CD4-positive, alpha-beta T cell (primary cell): Measurements from ENCODE around the gene ACSL3. TPM values are rescaled to one million over a fixed set of nuclear protein-coding genes. Genes with fewer than 3 reads are reported as not detected.
"Not testable (repeated sequence)": the region's sequence is repeated elsewhere in the genome, so short reads cannot be mapped to it uniquely, and the experiment has no call there.

Experiments
- ATAC-seq: fragments of 200-7000 bp; cut with Tn5 transposase; one replicate; pipeline ENCODE4 v1.10.0; 2022; ENCODE audit warnings: mild to moderate bottlenecking; ENCODE audit not compliant: poor library complexity
- CTCF ChIA-PET: fragments of 350-600 bp; sonication (Branson Sonifier 250); formaldehyde crosslinking; loops from one replicate; lab custom pipeline; 2021; ENCODE audit warnings: antibody characterized with exemption, inconsistent platforms; lab: Charles Lee
- POLR2A ChIA-PET: fragments of 350-600 bp; sonication (Branson Sonifier 250); formaldehyde crosslinking; loops from one replicate; lab custom pipeline; 2021; ENCODE audit warnings: antibody characterized with exemption, inconsistent platforms; lab: Charles Lee
- DNase-seq, 14 experiments: peaks; one replicate each; pipeline ENCODE4 v3.0.0-alpha.2; 2013 to 2020; ENCODE audit warnings: mixed read lengths in 2 of 14
- H3K27ac ChIP-seq, 2 donors: one replicate each; pipeline versions ENCODE4 v1.5.1 to v1.7.0; 2013; ENCODE audit warnings: low read length in 2 of 2, low read depth in 1 of 2, mild to moderate bottlenecking in 1 of 2
- H3K27me3 ChIP-seq, 2 experiments: 1 replicate in 1 of 2; 2 replicates in 1 of 2; pipeline versions ENCODE4 v1.6.1 to v1.7.0; 2013; ENCODE audit warnings: low read length in 2 of 2, control low read depth in 1 of 2, mild to moderate bottlenecking in 1 of 2, moderate library complexity in 1 of 2; ENCODE audit not compliant: insufficient read depth in 2 of 2, control insufficient read depth in 1 of 2
- H3K36me3 ChIP-seq: one replicate; pipeline ENCODE4 v1.6.1; 2013; ENCODE audit warnings: low read length, control low read depth; ENCODE audit not compliant: insufficient read depth
- H3K4me1 ChIP-seq: one replicate; pipeline ENCODE4 v1.6.1; 2013; ENCODE audit warnings: low read length, control low read depth; ENCODE audit not compliant: insufficient read depth
- H3K4me3 ChIP-seq: one replicate; pipeline ENCODE4 v1.5.1; 2013; ENCODE audit warnings: mild to moderate bottlenecking, low read length, moderate library complexity
- H3K9me3 ChIP-seq, 2 experiments: 1 replicate in 1 of 2; 2 replicates in 1 of 2; pipeline versions ENCODE4 v1.6.1 to v1.7.0; 2013; ENCODE audit warnings: low read length in 2 of 2, mild to moderate bottlenecking in 2 of 2, control low read depth in 1 of 2, moderate library complexity in 1 of 2; ENCODE audit not compliant: control insufficient read depth in 1 of 2, insufficient read depth in 1 of 2
- H3K27ac Mint-ChIP-seq: one replicate; pipeline ENCODE4 v1.8.0; 2020; ENCODE audit warnings: mixed read lengths
- H3K27me3 Mint-ChIP-seq: one replicate; pipeline ENCODE4 v1.8.0; 2021; ENCODE audit warnings: mixed read lengths
- H3K36me3 Mint-ChIP-seq: one replicate; pipeline ENCODE4 v1.8.0; 2021; ENCODE audit warnings: low read depth, mixed read lengths
- H3K4me1 Mint-ChIP-seq: one replicate; pipeline ENCODE4 v1.8.0; 2021; ENCODE audit warnings: low read depth, mixed read lengths
- H3K4me3 Mint-ChIP-seq: one replicate; pipeline ENCODE4 v1.8.0; 2020; ENCODE audit warnings: mild to moderate bottlenecking, mixed read lengths
- H3K9me3 Mint-ChIP-seq: one replicate; pipeline ENCODE4 v1.8.0; 2020; ENCODE audit warnings: mixed read lengths
- intact Hi-C, 2 experiments: fragments of 100-400 bp; cut with DNase I in 1 of 2; cut with micrococcal nuclease in 1 of 2; formaldehyde crosslinking; loops; one replicate each; pipeline versions ENCODE4 v1.15.1 to v1.9.0; 2023 to 2025; cut with DNase I, micrococcal nuclease
- total RNA-seq, 174 experiments: library from RNA in 2 of 174; stranded (reverse) in 2 of 174; gene quantifications; one replicate each; pipeline ENCODE4 v1.2.3 and lab custom pipeline; 2021 to 2026
- TF ChIP-seq, protein P1 (sequence below): fragments of 200-600 bp; IDR thresholded peaks from one replicate; pipeline ENCODE4 v1.8.0; 2022; ENCODE audit warnings: antibody characterized with exemption, mild to moderate bottlenecking

ACSL3 gene
- total RNA-seq, 2 experiments from 2014 or later: 65.5 to 66.6 TPM

DNA sequence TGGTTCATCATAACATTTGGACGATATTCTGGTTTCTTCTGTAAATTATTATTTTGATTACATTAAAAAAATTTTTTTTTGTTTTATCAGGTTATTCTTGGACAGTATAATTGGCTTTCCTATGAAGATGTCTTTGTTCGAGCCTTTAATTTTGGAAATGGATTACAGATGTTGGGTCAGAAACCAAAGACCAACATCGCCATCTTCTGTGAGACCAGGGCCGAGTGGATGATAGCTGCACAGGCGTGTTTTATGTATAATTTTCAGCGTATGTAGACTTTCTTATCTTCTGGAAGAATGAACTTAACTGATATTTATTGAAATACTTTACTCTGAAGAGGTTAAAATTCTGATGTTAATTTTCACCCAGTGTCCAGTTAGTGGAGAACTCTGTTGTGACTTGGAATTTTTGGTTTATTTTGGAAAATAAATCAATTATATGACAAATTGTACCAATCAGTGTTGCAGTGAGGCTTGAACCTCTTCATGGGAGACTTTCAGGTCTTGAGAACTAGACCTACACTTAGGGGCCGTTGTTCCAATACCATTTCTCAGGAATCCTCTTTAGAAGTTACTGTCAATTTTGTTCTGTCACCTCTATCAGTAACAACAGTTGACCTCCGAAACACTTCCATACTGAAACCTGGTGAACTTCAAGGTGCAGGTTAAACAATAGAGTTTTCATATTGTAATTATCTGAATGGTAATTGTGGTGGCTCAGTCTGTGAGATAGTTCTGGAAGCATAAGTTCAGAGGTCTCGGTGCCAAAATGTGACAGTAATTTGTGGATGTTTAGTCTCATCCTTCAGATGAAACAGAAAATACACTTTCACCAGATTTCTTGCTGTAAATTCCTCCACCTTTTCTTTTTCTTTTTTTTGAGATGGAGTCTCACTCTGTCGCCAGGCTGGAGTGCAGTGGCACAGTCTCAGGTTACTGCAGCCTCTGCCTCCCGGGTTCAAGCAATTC is 55.7 kb downstream of the ACSL3 start:
- TF ChIP-seq, protein P1, sequence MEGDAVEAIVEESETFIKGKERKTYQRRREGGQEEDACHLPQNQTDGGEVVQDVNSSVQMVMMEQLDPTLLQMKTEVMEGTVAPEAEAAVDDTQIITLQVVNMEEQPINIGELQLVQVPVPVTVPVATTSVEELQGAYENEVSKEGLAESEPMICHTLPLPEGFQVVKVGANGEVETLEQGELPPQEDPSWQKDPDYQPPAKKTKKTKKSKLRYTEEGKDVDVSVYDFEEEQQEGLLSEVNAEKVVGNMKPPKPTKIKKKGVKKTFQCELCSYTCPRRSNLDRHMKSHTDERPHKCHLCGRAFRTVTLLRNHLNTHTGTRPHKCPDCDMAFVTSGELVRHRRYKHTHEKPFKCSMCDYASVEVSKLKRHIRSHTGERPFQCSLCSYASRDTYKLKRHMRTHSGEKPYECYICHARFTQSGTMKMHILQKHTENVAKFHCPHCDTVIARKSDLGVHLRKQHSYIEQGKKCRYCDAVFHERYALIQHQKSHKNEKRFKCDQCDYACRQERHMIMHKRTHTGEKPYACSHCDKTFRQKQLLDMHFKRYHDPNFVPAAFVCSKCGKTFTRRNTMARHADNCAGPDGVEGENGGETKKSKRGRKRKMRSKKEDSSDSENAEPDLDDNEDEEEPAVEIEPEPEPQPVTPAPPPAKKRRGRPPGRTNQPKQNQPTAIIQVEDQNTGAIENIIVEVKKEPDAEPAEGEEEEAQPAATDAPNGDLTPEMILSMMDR: no peak
- Mint-ChIP-seq H3K27ac (no peak overlapping the region), H3K9me3 (no peaks in the 10 kb centered on the region), H3K4me3 (no peak overlapping the region), H3K27me3 (no peaks in the 10 kb centered on the region), H3K36me3 (peaks cover 70% of the 10 kb centered on the region), H3K4me1 (peaks cover 18% of the 10 kb centered on the region)
- intact Hi-C loops: no loop called here
- ATAC-seq (no peak), DNase-seq (peak in 1 of 14 experiments; percentile 4)
- ChIA-PET POLR2A (no interaction called here), CTCF (interaction anchor here (1.1 kb wide), 1 partner anchor 23 kb away, joined by 4 read pairs; no protein-coding TSS in a partner anchor)
- Histone ChIP-seq H3K27me3 (no peaks in the 10 kb centered on the region), H3K9me3 (no peaks in the 10 kb centered on the region), H3K4me3 (no peak overlapping the region), H3K4me1 (no peaks in the 10 kb centered on the region), H3K36me3 (peaks cover 32% of the 10 kb centered on the region), H3K27ac (no peak overlapping the region)

DNA sequence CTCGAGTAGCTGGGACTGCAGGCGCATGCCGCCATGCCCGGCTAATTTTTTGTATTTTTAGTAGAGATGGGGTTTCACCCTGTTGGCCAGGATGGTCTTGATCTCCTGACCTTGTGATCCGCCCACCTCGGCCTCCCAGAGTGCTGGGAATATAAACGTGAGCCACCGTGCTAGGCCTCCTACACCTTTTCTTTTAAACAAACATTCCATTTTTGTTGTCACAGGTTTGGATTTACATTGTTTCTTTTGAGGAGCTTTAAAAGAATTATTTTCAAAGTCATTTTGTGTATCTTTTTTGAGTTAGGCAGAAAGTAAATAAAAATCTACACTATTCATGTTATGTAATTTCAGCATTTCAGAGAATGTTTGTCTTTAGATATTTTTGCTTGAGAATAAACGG is 56.4 kb downstream of the ACSL3 start:
- H3K27me3 ChIP-seq, H3K4me3 Mint-ChIP-seq, ATAC-seq, H3K9me3 ChIP-seq, CTCF ChIA-PET, H3K9me3 Mint-ChIP-seq, intact Hi-C loops, H3K27me3 Mint-ChIP-seq, H3K4me1 ChIP-seq, H3K27ac ChIP-seq, DNase-seq, H3K4me3 ChIP-seq, POLR2A ChIA-PET, H3K27ac Mint-ChIP-seq: not testable (repeated sequence)
- Mint-ChIP-seq H3K4me1 (peaks cover 11% of the 10 kb centered on the region), H3K36me3 (peaks cover 70% of the 10 kb centered on the region)
- peaks cover 36% of the 10 kb centered on the region for H3K36me3 ChIP-seq

DNA sequence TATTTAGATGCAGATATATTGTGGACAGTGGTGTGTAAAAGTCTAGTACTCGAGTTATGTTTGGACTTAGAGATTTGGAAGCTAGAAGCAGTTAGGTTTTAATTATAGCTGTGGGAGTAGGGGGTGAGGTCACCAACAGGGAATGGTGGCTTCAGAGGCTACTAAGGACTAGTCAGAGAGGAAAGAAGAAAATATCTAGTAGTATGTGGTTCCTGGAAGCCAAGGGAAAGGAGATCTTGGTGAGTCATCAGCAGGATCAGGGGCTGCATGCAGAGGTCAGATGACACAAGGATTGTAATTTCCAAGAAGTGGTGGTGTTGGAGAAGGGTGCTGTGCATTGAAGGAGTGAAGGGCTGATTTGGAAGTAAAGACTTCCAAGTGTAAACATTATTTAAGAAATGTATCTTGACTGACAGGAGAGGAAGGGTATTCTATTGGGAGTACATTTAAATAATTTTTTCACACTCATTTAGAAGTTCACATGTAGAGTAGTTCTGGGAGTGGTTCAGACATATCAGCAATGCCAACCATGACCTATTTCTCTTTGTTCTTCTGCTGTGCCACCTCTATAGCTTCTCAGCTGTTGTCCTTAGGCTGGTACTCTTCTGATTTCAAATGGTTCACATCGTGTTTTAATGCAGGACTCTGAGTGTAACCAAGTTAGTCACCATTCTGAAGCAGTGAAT is 59.1 kb downstream of the ACSL3 start:
- H3K27me3 Mint-ChIP-seq: no peaks in the 10 kb centered on the region
- intact Hi-C loops: no loop called here
- Histone ChIP-seq H3K4me3 (no peak overlapping the region), H3K4me1 (no peaks in the 10 kb centered on the region), H3K27ac (no peak overlapping the region), H3K9me3 (no peaks in the 10 kb centered on the region), H3K27me3 (no peaks in the 10 kb centered on the region), H3K36me3 (peaks cover 52% of the 10 kb centered on the region)
- DNase-seq: no peak
- H3K36me3 Mint-ChIP-seq: peaks cover 78% of the 10 kb centered on the region
- no peaks in the 10 kb centered on the region for H3K4me1 Mint-ChIP-seq
- POLR2A ChIA-PET: no interaction called here
- H3K9me3 Mint-ChIP-seq: no peaks in the 10 kb centered on the region
- CTCF ChIA-PET: interaction anchor here (0.8 to 1.2 kb wide), 2 partner anchors 13 to 229 kb away, joined by 3 read pairs; no protein-coding TSS in a partner anchor
- TF ChIP-seq, protein P1: no peak
- no peak overlapping the region for H3K27ac Mint-ChIP-seq
- no peak for ATAC-seq
- H3K4me3 Mint-ChIP-seq: no peak overlapping the region
